ENCODE measurements around the gene EN2.

The EN2 gene

GRCh38 chr7:155451840-155452239 is 6.1 kb upstream of the EN2 start:
- no peak for DNase-seq

- DNase-seq, result no peak
These were observed 5.2 kb upstream of the EN2 start for GRCh38 chr7:155452505-155453295.

GRCh38 chr7:155453296-155454182 is 4.4 kb upstream of the EN2 start:
- peak in 1 of 2 experiments; percentile 21 for DNase-seq

- peak; percentile 30 to 33 for DNase-seq
These were observed 3.5 kb upstream of the EN2 start for GRCh38 chr7:155454183-155455112.

GRCh38 chr7:155455132-155455693 is 2.7 kb upstream of the EN2 start:
- DNase-seq, result no peak

- peak in 1 of 2 experiments; percentile 22 for DNase-seq
These were observed 1.9 kb upstream of the EN2 start for GRCh38 chr7:155455776-155456737.

- DNase-seq, result peak; percentile 50 to 62
These were observed 988 bp upstream of the EN2 start for GRCh38 chr7:155456738-155457543.

- peak in 1 of 2 experiments; percentile 39 for DNase-seq
These were observed 302 bp upstream of the EN2 start for GRCh38 chr7:155457544-155458110.

- no peak for DNase-seq
These were observed 1.2 kb downstream of the EN2 start for GRCh38 chr7:155458878-155459699.

- DNase-seq, result no peak
These were observed 2.0 kb downstream of the EN2 start for GRCh38 chr7:155459700-155460461.

GRCh38 chr7:155460926-155461613 is 3.1 kb downstream of the EN2 start:
- DNase-seq, result no peak

- DNase-seq, result no peak
These were observed 3.7 kb downstream of the EN2 start for GRCh38 chr7:155461631-155462030.

- no peak for DNase-seq
These were observed 4.3 kb downstream of the EN2 start for GRCh38 chr7:155462163-155462735.

- DNase-seq, result no peak
These were observed 5.3 kb downstream of the EN2 start for GRCh38 chr7:155463114-155463811.

- DNase-seq, result no peak
These were observed 6.3 kb downstream of the EN2 start for GRCh38 chr7:155464183-155464582.

- DNase-seq, result no peak
These were observed 7.2 kb downstream of the EN2 start for GRCh38 chr7:155464948-155465739.
